ENCODE measurements around the gene INTS7. TPM values are rescaled to one million over a fixed set of nuclear protein-coding genes. Genes with fewer than 3 reads are reported as not detected.

Gene INTS7
- total RNA-seq, 3 donors from 2014 or later = 13.3 to 16.0 (median 13.3) TPM

- TF ChIP-seq, protein P1, sequence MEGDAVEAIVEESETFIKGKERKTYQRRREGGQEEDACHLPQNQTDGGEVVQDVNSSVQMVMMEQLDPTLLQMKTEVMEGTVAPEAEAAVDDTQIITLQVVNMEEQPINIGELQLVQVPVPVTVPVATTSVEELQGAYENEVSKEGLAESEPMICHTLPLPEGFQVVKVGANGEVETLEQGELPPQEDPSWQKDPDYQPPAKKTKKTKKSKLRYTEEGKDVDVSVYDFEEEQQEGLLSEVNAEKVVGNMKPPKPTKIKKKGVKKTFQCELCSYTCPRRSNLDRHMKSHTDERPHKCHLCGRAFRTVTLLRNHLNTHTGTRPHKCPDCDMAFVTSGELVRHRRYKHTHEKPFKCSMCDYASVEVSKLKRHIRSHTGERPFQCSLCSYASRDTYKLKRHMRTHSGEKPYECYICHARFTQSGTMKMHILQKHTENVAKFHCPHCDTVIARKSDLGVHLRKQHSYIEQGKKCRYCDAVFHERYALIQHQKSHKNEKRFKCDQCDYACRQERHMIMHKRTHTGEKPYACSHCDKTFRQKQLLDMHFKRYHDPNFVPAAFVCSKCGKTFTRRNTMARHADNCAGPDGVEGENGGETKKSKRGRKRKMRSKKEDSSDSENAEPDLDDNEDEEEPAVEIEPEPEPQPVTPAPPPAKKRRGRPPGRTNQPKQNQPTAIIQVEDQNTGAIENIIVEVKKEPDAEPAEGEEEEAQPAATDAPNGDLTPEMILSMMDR (IDR thresholded peaks at IDR 0.05) = no peak
- H3K4me3 ChIP-seq = no peak overlapping the region
- no peak for DNase-seq
- ATAC-seq = no peak
- H3K4me1 ChIP-seq (ENCODE audit: low read depth) = peaks cover 13% of the 10 kb centered on the region
- H3K9me3 ChIP-seq = no peaks in the 10 kb centered on the region
- H3K36me3 ChIP-seq (ENCODE audit: low read depth) = no peaks in the 10 kb centered on the region
- intact Hi-C loops (cut with DNase I, micrococcal nuclease) = no loop called here
These were observed 99.8 kb downstream of the INTS7 start for GRCh38 chr1:211935448-211935970.

- no peak for ATAC-seq
- TF ChIP-seq, protein P1 (IDR thresholded peaks at IDR 0.05) = no peak
- H3K4me1 ChIP-seq (ENCODE audit: low read depth) = peaks cover 16% of the 10 kb centered on the region
- no peaks in the 10 kb centered on the region for H3K36me3 ChIP-seq (ENCODE audit: low read depth)
- no peak overlapping the region for H3K4me3 ChIP-seq
- DNase-seq = no peak
- no peaks in the 10 kb centered on the region for H3K9me3 ChIP-seq
- intact Hi-C loops (cut with DNase I, micrococcal nuclease) = no loop called here
These were observed 101.2 kb downstream of the INTS7 start for GRCh38 chr1:211933946-211934714.

DNA sequence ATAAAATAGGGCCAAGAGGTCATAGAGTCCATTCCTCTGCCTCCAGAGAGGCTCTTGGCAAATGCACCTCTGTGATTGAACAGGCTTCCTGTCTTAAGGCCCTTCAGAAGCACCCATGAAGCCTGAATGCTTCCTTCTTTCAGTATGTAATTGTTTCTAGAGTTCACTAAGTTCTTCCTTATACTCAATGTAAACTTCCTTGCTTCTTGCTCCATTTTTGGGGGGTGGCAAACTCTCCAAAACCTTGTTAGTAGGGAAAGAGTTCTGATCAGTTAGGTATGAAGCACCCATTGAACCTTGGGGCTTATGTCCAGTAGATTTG, 102.5 kb downstream of the INTS7 start:
- H3K4me3 ChIP-seq = no peak overlapping the region
- intact Hi-C loops (cut with DNase I, micrococcal nuclease) = no loop called here
- H3K36me3 ChIP-seq (ENCODE audit: low read depth) = no peaks in the 10 kb centered on the region
- no peaks in the 10 kb centered on the region for H3K9me3 ChIP-seq
- H3K4me1 ChIP-seq (ENCODE audit: low read depth) = peaks cover 19% of the 10 kb centered on the region
- ATAC-seq = no peak
- TF ChIP-seq, protein P1 (IDR thresholded peaks at IDR 0.05) = no peak
- no peak for DNase-seq

- TF ChIP-seq, protein P1 (IDR thresholded peaks at IDR 0.05) = no peak
- Histone ChIP-seq H3K4me3 (no peak overlapping the region), H3K9me3 (no peaks in the 10 kb centered on the region), H3K36me3 (ENCODE audit: low read depth) (no peaks in the 10 kb centered on the region), H3K4me1 (ENCODE audit: low read depth) (peaks cover 20% of the 10 kb centered on the region)
- intact Hi-C loops (cut with DNase I, micrococcal nuclease) = no loop called here
- no peak for DNase-seq
- no peak for ATAC-seq
These were observed 103.0 kb downstream of the INTS7 start for GRCh38 chr1:211932231-211932932.

DNA sequence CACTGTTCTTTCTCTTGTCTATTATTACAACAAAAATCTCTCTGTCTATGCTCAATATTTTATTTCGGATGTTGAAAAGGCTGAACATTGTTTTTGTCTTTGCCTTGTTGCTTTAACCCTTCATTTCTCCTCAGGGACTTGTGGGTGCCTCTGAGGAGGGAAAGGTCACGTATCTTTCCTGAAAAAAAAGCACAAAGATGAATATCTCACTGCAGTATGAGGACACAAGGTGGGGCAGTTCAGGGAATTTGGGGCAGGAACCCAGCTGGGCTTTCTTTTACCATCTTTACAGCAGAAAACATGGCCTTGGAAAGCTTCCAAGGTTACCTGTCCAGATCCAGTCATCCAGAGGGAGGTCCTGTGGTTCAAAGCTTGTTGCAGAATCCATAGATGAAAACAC, 105.7 kb downstream of the INTS7 start:
- DNase-seq (no peak), ATAC-seq (no peak)
- intact Hi-C loops (cut with DNase I, micrococcal nuclease) = no loop called here
- Histone ChIP-seq H3K36me3 (ENCODE audit: low read depth) (no peaks in the 10 kb centered on the region), H3K9me3 (no peaks in the 10 kb centered on the region), H3K4me1 (ENCODE audit: low read depth) (peaks cover 20% of the 10 kb centered on the region), H3K4me3 (no peak overlapping the region)
- TF ChIP-seq, protein P1 (IDR thresholded peaks at IDR 0.05) = no peak
